Effector memory CD4-positive, alpha-beta T cell (primary cell): ENCODE data around the gene ALPK3.

Source experiments
- DNase-seq, 3 donors: peaks; one replicate each; pipeline ENCODE4 v3.0.0-alpha.2; 2020
- H3K27ac ChIP-seq: 2 replicates; pipeline ENCODE4 v1.7.0; 2013; ENCODE audit warnings: mild to moderate bottlenecking, low read length, moderate library complexity; ENCODE audit not compliant: insufficient read depth, poor library complexity, severe bottlenecking
- H3K27me3 ChIP-seq: replicated peaks from 2 replicates; pipeline ENCODE4 v1.7.0; 2013; ENCODE audit warnings: mild to moderate bottlenecking, low read length; ENCODE audit not compliant: insufficient read depth, control insufficient read depth, poor library complexity, severe bottlenecking
- H3K36me3 ChIP-seq: 2 replicates; pipeline ENCODE4 v1.7.0; 2013; ENCODE audit warnings: mild to moderate bottlenecking, low read length, moderate library complexity; ENCODE audit not compliant: control insufficient read depth, insufficient read depth
- H3K4me1 ChIP-seq: 2 replicates; pipeline ENCODE4 v1.7.0; 2013; ENCODE audit warnings: low read length, mild to moderate bottlenecking; ENCODE audit not compliant: control insufficient read depth, insufficient read depth, poor library complexity, severe bottlenecking
- H3K4me3 ChIP-seq: 2 replicates; pipeline ENCODE4 v1.7.0; 2013; ENCODE audit warnings: low read length, low read depth, mild to moderate bottlenecking; ENCODE audit not compliant: insufficient read depth, poor library complexity, severe bottlenecking
- H3K9me3 ChIP-seq: 2 replicates; pipeline ENCODE4 v1.7.0; 2013; ENCODE audit warnings: mild to moderate bottlenecking, low read length, moderate library complexity; ENCODE audit not compliant: control insufficient read depth

ALPK3 gene

GRCh38 chr15:84911879-84912660 lies 94.9 kb downstream of the ALPK3 start:
- no peak for DNase-seq
- no peak overlapping the region for H3K4me3 ChIP-seq

GRCh38 chr15:84913360-84913723 lies 96.2 kb downstream of the ALPK3 start:
- Histone ChIP-seq H3K4me1 (no peaks in the 10 kb centered on the region), H3K36me3 (no peaks in the 10 kb centered on the region), H3K27ac (no peak overlapping the region), H3K4me3 (no peak overlapping the region), H3K9me3 (no peaks in the 10 kb centered on the region), H3K27me3 (no peaks in the 10 kb centered on the region)
- DNase-seq = no peak

More at GRCh38 chr15:84911879-84912660, 94.9 kb downstream of the ALPK3 start:
- no peak overlapping the region for H3K27ac ChIP-seq
- H3K36me3 ChIP-seq = no peaks in the 10 kb centered on the region
- no peaks in the 10 kb centered on the region for H3K27me3 ChIP-seq
- H3K4me1 ChIP-seq = no peaks in the 10 kb centered on the region
- H3K9me3 ChIP-seq = no peaks in the 10 kb centered on the region

- Histone ChIP-seq H3K36me3 (no peaks in the 10 kb centered on the region), H3K4me1 (no peaks in the 10 kb centered on the region), H3K4me3 (no peak overlapping the region), H3K9me3 (no peaks in the 10 kb centered on the region), H3K27ac (no peak overlapping the region), H3K27me3 (no peaks in the 10 kb centered on the region)
- no peak for DNase-seq
Observed at GRCh38 chr15:84914351-84914750, 97.2 kb downstream of the ALPK3 start.

- Histone ChIP-seq H3K27me3 (no peaks in the 10 kb centered on the region), H3K36me3 (no peaks in the 10 kb centered on the region), H3K9me3 (no peaks in the 10 kb centered on the region), H3K4me1 (no peaks in the 10 kb centered on the region), H3K4me3 (no peak overlapping the region), H3K27ac (no peak overlapping the region)
- no peak for DNase-seq
Observed at GRCh38 chr15:84914909-84915605, 97.9 kb downstream of the ALPK3 start.

- no peaks in the 10 kb centered on the region for H3K9me3 ChIP-seq
- no peaks in the 10 kb centered on the region for H3K4me1 ChIP-seq
- no peaks in the 10 kb centered on the region for H3K36me3 ChIP-seq
- DNase-seq = no peak
- H3K27ac ChIP-seq = no peak overlapping the region
- H3K27me3 ChIP-seq = no peaks in the 10 kb centered on the region
- no peak overlapping the region for H3K4me3 ChIP-seq
Observed at GRCh38 chr15:84915606-84915958, 98.4 kb downstream of the ALPK3 start.

GRCh38 chr15:84917452-84917851 lies 100.3 kb downstream of the ALPK3 start:
- H3K27me3 ChIP-seq = no peaks in the 10 kb centered on the region
- no peaks in the 10 kb centered on the region for H3K4me1 ChIP-seq

GRCh38 chr15:84919106-84919667 lies 102.0 kb downstream of the ALPK3 start:
- Histone ChIP-seq H3K4me1 (no peaks in the 10 kb centered on the region), H3K36me3 (no peaks in the 10 kb centered on the region), H3K27ac (no peak overlapping the region), H3K9me3 (no peaks in the 10 kb centered on the region), H3K27me3 (no peaks in the 10 kb centered on the region), H3K4me3 (no peak overlapping the region)
- DNase-seq = no peak

More at GRCh38 chr15:84917452-84917851, 100.3 kb downstream of the ALPK3 start:
- Histone ChIP-seq H3K4me3 (no peak overlapping the region), H3K36me3 (no peaks in the 10 kb centered on the region), H3K27ac (no peak overlapping the region), H3K9me3 (no peaks in the 10 kb centered on the region)
- no peak for DNase-seq

GRCh38 chr15:84921121-84921520 lies 104.0 kb downstream of the ALPK3 start:
- Histone ChIP-seq H3K27ac (no peak overlapping the region), H3K4me1 (no peaks in the 10 kb centered on the region), H3K36me3 (no peaks in the 10 kb centered on the region), H3K27me3 (no peaks in the 10 kb centered on the region), H3K9me3 (no peaks in the 10 kb centered on the region), H3K4me3 (no peak overlapping the region)
- DNase-seq = no peak

GRCh38 chr15:84922530-84922929 lies 105.4 kb downstream of the ALPK3 start:
- Histone ChIP-seq H3K9me3 (no peaks in the 10 kb centered on the region), H3K4me3 (no peak overlapping the region), H3K27ac (no peak overlapping the region), H3K4me1 (no peaks in the 10 kb centered on the region), H3K27me3 (no peaks in the 10 kb centered on the region), H3K36me3 (no peaks in the 10 kb centered on the region)
- no peak for DNase-seq
